GM18909 (cell line): ENCODE results near the gene DPYSL4.

Experiments used
- ATAC-seq: cut with Tn5 transposase; IDR thresholded peaks from one replicate; pipeline ENCODE4 v1.9.1; 2021; ENCODE audit warnings: mild to moderate bottlenecking; ENCODE audit not compliant: unreplicated experiment, poor library complexity

Gene DPYSL4

GRCh38 chr10:132222726-132223125 lies 36.0 kb downstream of the DPYSL4 start:
- no peak for ATAC-seq

- ATAC-seq = peak; percentile 85
These were observed 36.4 kb downstream of the DPYSL4 start for GRCh38 chr10:132223156-132223590.

GRCh38 chr10:132223611-132224342 lies 37.0 kb downstream of the DPYSL4 start:
- no peak for ATAC-seq

DNA sequence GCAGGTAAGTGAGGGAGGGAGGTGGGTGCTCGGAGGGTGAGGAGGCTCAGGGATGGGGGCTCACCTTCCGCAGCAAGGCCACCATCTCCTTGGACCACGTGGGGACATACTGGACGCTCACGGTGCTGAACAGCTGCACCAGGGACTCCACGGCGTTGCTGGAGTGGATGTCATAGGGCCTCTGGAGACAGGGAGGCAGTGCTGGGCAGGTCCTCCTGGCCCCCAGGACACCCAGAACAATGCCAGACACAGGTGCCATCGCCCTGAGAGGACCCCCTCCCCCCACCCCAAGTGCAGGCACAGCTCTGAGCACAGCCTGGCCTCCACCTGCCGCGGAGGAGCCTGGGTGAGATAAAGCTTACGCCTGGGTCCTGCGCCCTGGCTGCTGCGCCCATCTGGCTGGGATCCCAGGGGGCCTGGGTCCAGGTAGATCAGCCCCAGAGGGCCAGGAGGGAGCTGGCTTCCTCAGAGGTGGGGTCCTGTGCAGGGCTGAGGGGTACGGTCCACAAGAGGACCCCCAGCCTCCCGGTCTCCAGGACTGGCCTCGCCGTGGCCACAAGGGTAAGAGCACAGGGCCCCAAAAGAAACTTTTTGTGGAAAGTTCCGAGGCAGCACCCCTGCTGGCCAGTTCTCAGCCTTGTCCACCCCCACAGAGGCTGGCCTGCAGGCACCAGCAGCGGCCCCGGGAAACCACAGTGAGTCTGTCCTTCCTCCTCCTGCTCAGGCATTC lies 37.8 kb downstream of the DPYSL4 start:
- ATAC-seq = no peak

GRCh38 chr10:132225073-132225848 lies 38.5 kb downstream of the DPYSL4 start:
- no peak for ATAC-seq

DNA sequence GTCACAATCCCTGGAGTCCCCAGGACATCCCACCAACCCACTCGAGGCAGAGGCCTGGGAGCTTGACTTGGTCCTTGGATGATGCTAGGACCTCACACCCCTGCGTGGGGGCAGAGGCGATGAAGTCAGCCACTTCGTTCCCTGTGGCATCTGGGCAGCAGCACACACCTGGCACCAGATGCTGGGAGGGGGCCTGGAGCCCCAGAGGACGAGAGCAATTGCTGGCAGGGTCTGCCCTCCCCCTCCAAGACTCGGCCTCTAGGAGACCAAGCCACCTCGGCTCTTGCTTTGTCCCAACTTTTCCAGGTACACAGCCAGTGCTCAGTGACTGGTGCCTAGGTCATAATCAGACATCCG lies 39.1 kb downstream of the DPYSL4 start:
- no peak for ATAC-seq

- ATAC-seq = no peak
These were observed 40.0 kb downstream of the DPYSL4 start for GRCh38 chr10:132226586-132227405.

- no peak for ATAC-seq
These were observed 41.2 kb downstream of the DPYSL4 start for GRCh38 chr10:132227851-132228390.

DNA sequence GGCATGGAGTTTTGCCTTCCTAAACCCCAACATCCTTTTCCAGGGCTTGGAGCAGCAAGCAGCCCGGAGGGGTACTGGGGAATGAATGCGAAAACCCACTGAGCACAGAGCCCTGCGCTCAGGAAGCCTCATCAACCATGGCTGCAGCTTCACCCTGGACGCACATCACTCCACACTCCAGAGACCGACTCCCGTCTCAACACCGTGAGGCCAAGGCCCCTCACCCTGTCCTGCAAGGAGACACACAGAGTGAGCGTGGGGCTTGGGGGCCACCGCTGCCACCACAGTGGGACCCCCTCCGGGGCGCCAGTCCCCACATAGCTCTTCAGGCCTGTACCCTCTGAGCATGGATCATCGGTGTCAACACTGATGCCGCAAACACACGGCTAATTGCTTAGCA lies 41.9 kb downstream of the DPYSL4 start:
- ATAC-seq = no peak

DNA sequence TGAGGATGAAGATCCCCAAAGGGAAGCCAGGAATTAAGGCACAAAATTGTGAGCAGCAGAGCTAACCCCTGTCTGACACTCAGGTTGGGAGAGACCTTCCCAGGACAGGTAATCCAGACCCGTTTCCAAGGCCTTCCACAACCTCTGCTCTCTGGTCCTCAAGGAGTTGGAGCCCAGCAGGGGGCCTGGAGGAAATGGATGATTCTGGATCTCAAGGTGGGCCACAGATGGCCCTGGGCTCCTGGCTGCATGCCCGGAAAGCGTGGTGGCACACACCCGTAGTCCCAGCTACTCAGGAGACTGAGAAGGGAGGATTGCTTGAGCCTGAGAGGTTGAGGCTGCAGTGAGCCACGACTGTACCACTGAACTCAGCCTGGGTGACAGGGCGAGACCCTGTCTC lies 42.3 kb downstream of the DPYSL4 start:
- no peak for ATAC-seq

- ATAC-seq = peak; percentile 66
These were observed 43.2 kb downstream of the DPYSL4 start for GRCh38 chr10:132229834-132230556.

DNA sequence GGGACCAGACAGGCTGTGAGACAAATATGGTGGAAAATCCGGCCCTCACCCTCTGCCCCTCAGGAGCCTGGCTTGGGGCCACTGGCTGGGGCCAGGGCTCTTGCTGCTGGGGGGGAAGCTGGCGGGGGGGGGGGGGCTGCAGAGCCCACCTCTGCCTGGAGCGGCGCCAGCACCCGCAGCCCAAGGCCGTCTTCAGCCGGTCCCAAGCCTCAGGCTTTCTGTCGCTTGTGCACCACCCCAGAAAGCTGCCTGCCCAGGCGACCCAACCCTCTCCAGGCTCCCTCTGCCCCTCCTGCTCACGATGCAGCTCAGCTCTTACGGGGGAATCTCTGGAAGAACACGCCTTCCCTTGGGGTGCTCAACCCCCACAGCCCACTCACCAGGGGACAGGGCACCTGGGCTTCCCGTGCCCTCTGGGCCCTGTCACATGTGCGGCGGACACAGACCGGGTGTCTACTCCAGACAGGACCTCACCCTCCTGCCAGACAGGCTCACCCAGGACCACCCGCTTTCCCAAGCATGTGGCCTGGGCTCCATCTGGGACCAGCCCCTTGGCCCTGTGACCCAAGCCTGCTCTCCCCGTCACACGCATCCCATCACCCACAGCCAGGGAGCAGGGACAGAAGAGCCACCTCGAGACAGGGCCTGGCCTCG lies 43.9 kb downstream of the DPYSL4 start:
- ATAC-seq = no peak

DNA sequence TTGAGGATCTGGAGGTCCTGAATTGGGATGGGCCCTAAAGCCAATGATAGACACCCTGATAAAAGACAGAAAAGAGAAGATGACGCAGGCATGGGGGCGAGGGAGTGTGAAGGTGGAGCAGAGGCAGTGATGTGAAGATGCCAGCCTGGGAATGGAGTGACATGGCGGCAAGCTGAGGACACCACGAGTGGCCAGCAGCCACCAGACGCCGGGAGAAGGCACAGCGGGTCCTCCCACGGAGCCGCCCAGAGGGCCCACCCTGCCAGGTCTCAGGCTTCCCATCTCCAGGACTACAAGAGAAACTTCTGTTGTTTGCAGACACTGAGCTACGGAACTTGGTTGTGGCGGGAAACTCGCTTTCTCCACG lies 44.9 kb downstream of the DPYSL4 start:
- no peak for ATAC-seq

DNA sequence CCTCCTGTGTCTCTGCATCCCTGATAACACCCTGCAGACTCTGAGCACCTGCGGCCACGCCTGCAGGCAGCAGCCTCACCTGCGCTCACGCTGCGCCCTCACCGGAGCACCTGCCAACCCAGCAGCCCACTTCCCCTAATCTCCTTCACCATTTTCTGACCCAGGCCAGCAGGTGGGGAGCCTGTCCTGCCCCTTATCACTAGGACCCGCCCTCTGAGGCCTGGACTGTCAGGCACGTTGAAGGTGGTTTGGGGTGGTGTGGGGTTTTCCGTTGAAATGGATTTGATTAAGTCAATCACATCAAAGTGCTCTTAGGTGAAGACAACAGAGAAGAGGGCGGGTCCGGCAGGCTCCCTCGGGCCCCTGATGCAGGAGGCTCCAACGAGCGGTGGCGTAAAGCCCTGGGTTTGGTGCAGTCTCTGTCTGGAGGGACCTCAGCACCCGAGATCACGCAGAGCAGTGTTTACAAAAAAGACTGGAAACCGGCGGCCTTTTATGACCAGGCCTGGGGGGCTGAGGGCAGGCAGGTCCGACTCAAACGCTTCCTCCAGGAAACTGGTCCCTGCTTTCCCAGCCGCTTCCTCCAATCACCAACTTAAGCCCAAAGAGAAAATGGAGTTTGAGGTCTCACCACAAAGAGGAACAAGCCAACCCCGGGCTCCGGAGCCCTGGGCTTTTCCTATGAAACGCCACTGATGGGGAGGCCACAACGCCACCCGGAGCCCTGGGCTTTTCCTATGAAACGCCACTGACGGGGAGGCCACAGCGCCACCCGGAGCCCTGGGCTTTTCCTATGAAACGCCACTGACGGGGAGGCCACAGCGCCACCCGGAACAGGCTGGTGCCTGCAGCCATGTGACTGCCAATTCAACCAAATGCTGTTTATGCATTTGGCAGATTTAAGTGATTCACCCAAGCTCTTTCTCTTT lies 45.5 kb downstream of the DPYSL4 start:
- no peak for ATAC-seq

DNA sequence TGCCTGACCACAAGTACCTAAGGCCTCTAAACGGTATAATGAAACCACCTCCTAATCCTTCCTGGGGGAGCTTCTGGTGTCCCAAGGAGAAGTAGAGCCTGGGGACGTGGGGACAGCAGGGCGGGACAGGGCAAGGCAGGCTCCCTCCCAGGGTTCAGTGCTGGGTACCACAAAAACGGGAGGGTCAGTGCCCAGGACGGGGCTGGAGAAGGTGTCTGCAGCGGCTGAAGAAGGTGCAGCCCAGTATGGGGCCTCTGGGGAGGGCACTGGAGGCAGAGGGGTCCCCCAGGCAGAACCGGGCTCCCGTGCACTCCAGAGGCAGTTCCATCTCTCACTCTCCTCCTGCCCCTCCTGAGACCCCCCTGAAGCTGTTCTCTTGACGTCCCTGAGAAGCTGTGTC lies 46.2 kb downstream of the DPYSL4 start:
- ATAC-seq = no peak

DNA sequence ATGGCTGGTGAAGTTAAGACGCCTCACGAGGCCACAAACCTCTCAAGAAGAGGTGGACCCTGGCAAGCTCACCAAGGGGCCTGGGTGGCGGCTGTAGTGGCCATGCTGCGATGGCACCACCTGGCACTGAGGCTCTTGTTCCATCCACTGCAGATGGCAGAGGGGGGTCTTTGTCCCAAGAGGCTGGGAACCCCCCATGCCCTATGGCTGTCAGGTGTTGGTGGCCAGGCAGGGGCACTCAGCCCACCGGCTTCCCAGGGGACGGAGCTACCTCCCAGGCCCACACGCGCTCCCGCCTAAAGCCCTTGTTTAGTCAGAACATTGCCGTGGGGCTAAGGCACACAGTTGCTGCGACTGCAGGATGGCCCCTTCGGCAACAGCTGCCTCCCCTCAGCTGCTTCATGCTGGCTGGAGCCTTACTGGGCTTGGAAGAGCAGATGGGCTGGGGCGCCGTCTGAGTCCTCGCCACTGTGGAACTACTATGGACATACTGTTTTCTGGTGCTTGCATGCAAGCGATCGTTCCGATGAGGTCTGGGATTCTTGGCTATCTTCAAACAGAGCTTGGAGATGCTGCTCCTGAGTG lies 46.8 kb downstream of the DPYSL4 start:
- no peak for ATAC-seq

- ATAC-seq = no peak
These were observed 48.1 kb downstream of the DPYSL4 start for GRCh38 chr10:132234860-132235259.

DNA sequence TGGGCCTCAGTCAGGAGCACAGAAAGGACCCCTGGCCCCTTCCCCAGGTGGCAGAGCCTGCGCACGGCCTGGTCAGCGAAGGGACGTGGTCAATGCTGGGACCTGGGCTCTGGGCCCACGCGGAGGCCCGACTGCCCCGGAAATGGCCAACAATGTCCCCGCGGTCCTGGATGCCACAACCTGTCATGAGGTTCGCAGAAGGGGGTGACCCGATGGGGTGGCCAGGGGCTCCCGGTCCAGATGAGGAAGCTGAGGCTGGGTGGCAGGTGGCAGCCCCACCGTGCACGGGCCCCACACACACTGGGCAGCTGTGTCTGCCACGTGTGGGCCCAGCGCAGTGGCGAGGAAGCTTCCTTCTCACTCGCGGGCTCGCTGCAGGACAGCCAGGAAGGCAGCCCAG lies 49.4 kb downstream of the DPYSL4 start:
- ATAC-seq = no peak
